Neutrophil (primary cell): ENCODE measurements around the gene GPX6.
"Not testable (repeated sequence)": the region's sequence is repeated elsewhere in the genome, so short reads cannot be mapped to it uniquely, and the experiment has no call there.

ENCODE experiments used
- H3K27ac ChIP-seq: fragments of 200-600 bp; sonication (generic); 2 replicates; pipeline ENCODE4 v1.5.1; 2016; ENCODE audit warnings: mild to moderate bottlenecking, moderate library complexity
- H3K27me3 ChIP-seq: fragments of 200-600 bp; sonication (generic); 2 replicates; pipeline ENCODE4 v1.6.0; 2016; ENCODE audit warnings: mild to moderate bottlenecking
- H3K36me3 ChIP-seq: fragments of 200-600 bp; sonication (generic); 2 replicates; pipeline ENCODE4 v1.5.1; 2017
- H3K4me1 ChIP-seq, 2 experiments: fragments of 200-600 bp in 1 of 2; sonication (generic) in 1 of 2; 1 replicate in 1 of 2; 2 replicates in 1 of 2; pipeline versions ENCODE4 v1.5.1 to v1.6.1; 2013 to 2016; ENCODE audit warnings: low read depth in 1 of 2, low read length in 1 of 2, mild to moderate bottlenecking in 1 of 2, moderate library complexity in 1 of 2; ENCODE audit not compliant: control insufficient read depth in 1 of 2, insufficient read depth in 1 of 2
- H3K4me3 ChIP-seq, 2 experiments: fragments of 200-600 bp in 1 of 2; sonication (generic) in 1 of 2; 1 replicate in 1 of 2; 2 replicates in 1 of 2; pipeline ENCODE4 v1.5.1; 2013 to 2016; ENCODE audit warnings: low read depth in 1 of 2, low read length in 1 of 2, mild to moderate bottlenecking in 1 of 2, moderate library complexity in 1 of 2
- H3K9me3 ChIP-seq: fragments of 200-600 bp; sonication (generic); 2 replicates; pipeline ENCODE4 v1.5.1; 2016
- CTCF ChIP-seq: fragments of 200-600 bp; sonication (generic); IDR thresholded peaks from 2 replicates; pipeline ENCODE4 v1.5.1; 2016; ENCODE audit warnings: antibody characterized with exemption

GPX6 gene

GRCh38 chr6:28553384-28553985 is 37.9 kb upstream of the GPX6 start:
- H3K4me3 ChIP-seq: no peak overlapping the region

GRCh38 chr6:28551891-28552666 is 36.5 kb upstream of the GPX6 start:
- Histone ChIP-seq H3K36me3 (no peaks in the 10 kb centered on the region), H3K27ac (no peak overlapping the region), H3K9me3 (no peaks in the 10 kb centered on the region), H3K27me3 (peaks cover 33% of the 10 kb centered on the region), H3K4me3 (no peak overlapping the region), H3K4me1 (no peaks in the 10 kb centered on the region)
- no peak for TF ChIP-seq CTCF

More at GRCh38 chr6:28553384-28553985, 37.9 kb upstream of the GPX6 start:
- Histone ChIP-seq H3K4me1 (no peaks in the 10 kb centered on the region), H3K27me3 (peaks cover 33% of the 10 kb centered on the region), H3K36me3 (no peaks in the 10 kb centered on the region), H3K27ac (no peak overlapping the region), H3K9me3 (no peaks in the 10 kb centered on the region)
- TF ChIP-seq CTCF: no peak

GRCh38 chr6:28547003-28547402 is 31.4 kb upstream of the GPX6 start:
- not testable (repeated sequence) for H3K36me3 ChIP-seq, H3K4me3 ChIP-seq, H3K4me1 ChIP-seq, H3K27ac ChIP-seq, H3K9me3 ChIP-seq
- peaks cover 46% of the 10 kb centered on the region for H3K27me3 ChIP-seq

- peaks cover 57% of the 10 kb centered on the region for H3K27me3 ChIP-seq
Measured at GRCh38 chr6:28545955-28546354, 30.4 kb upstream of the GPX6 start.

GRCh38 chr6:28543651-28544610 is 28.3 kb upstream of the GPX6 start:
- Histone ChIP-seq H3K4me3 (no peak overlapping the region), H3K9me3 (no peaks in the 10 kb centered on the region), H3K4me1 (no peaks in the 10 kb centered on the region), H3K27ac (no peak overlapping the region), H3K36me3 (no peaks in the 10 kb centered on the region), H3K27me3 (peaks cover 66% of the 10 kb centered on the region)
- TF ChIP-seq CTCF: no peak

More at GRCh38 chr6:28545955-28546354, 30.4 kb upstream of the GPX6 start:
- H3K4me3 ChIP-seq: no peak overlapping the region
- H3K4me1 ChIP-seq: no peaks in the 10 kb centered on the region
- no peak overlapping the region for H3K27ac ChIP-seq
- H3K36me3 ChIP-seq: no peaks in the 10 kb centered on the region
- no peaks in the 10 kb centered on the region for H3K9me3 ChIP-seq
- no peak for TF ChIP-seq CTCF
